HG03432 (cell line): Measurements from ENCODE around the gene CYP4B1.

ENCODE experiments used
- ATAC-seq: cut with Tn5 transposase; IDR thresholded peaks from one replicate; pipeline ENCODE4 v1.9.1; 2021; ENCODE audit warnings: mild to moderate bottlenecking, moderate library complexity; ENCODE audit not compliant: unreplicated experiment

CYP4B1 gene

GRCh38 chr1:46790446-46791101, 8.3 kb upstream of the CYP4B1 start:
- ATAC-seq, result no peak

GRCh38 chr1:46793126-46793525, 5.7 kb upstream of the CYP4B1 start:
- ATAC-seq, result no peak

GRCh38 chr1:46797696-46798470, 963 bp upstream of the CYP4B1 start:
- no peak for ATAC-seq

- ATAC-seq, result no peak
Measured at GRCh38 chr1:46800742-46801141, 1.9 kb downstream of the CYP4B1 start.

GRCh38 chr1:46801323-46802055, 2.6 kb downstream of the CYP4B1 start:
- ATAC-seq, result no peak

GRCh38 chr1:46802081-46802480, 3.2 kb downstream of the CYP4B1 start:
- no peak for ATAC-seq

- no peak for ATAC-seq
Measured at GRCh38 chr1:46802901-46803574, 4.2 kb downstream of the CYP4B1 start.

- ATAC-seq, result no peak
Measured at GRCh38 chr1:46804027-46804889, 5.4 kb downstream of the CYP4B1 start.

GRCh38 chr1:46804926-46805325, 6.1 kb downstream of the CYP4B1 start:
- no peak for ATAC-seq

- no peak for ATAC-seq
Measured at GRCh38 chr1:46805755-46806154, 6.9 kb downstream of the CYP4B1 start.

- ATAC-seq, result no peak
Measured at GRCh38 chr1:46806196-46807020, 7.6 kb downstream of the CYP4B1 start.

GRCh38 chr1:46807046-46807972, 8.5 kb downstream of the CYP4B1 start:
- no peak for ATAC-seq

- no peak for ATAC-seq
Measured at GRCh38 chr1:46809071-46809470, 10.2 kb downstream of the CYP4B1 start.

GRCh38 chr1:46809904-46810303, 11.1 kb downstream of the CYP4B1 start:
- no peak for ATAC-seq

- no peak for ATAC-seq
Measured at GRCh38 chr1:46810596-46810995, 11.8 kb downstream of the CYP4B1 start.

- no peak for ATAC-seq
Measured at GRCh38 chr1:46811053-46811452, 12.2 kb downstream of the CYP4B1 start.

- ATAC-seq, result no peak
Measured at GRCh38 chr1:46812065-46812963, 13.5 kb downstream of the CYP4B1 start.
